ENCODE measurements around the gene MORN3. TPM values are rescaled to one million over a fixed set of nuclear protein-coding genes. Genes with fewer than 3 reads are reported as not detected.
"Not testable (repeated sequence)": the region's sequence is repeated elsewhere in the genome, so short reads cannot be mapped to it uniquely, and the experiment has no call there.

The MORN3 gene
- total RNA-seq, 1 experiment from 2014 or later: 0.34 TPM

DNA sequence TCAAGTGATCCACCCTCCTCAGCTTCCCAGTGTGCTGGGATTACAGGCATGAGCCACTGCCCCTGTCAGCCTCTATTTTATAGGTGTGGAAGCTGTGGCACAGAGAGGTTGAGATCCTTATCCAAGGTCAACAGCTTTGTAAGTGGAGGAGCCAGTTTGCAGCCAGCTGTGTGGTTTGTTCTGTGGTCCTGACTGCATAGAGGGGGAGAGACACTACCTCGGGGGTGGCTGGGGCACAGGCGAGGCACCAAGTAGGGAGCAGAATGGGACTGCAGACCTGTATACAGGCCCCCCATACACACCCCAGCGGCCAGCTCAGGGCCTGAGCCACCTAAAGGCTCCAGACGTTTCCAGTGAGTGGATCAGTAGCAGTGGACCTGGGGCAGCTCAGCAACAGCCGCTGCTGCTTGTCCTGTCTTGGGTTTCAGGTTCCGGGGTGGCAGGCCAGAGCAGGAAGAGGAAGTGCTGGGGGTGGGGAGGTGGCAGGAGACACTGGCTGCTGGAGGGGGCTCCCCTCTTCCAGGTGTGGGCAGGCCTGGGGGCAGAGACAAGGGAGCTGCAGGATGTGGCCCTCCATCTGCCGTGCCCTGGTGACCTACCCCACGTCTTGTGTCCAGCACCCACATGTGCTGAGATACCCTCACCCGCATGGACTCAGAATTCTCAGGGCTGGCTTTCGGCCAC is 32.1 kb downstream of the MORN3 start:
- BruUV-seq (replicated peaks): no TSS peak
- Histone ChIP-seq H3K36me3 (ENCODE audit: control insufficient read depth in 1 of 2, insufficient read depth in 2 of 2, low read length in 2 of 2) (0 out of 4 replicates have a peak, but pooled peaks cover 0 to 4% of the 10 kb centered on the region in 2 experiments), H3K9me2 (ENCODE audit: insufficient read depth) (no peaks in the 10 kb centered on the region), H3K9ac (ENCODE audit: low read length) (no peak overlapping the region), H2AFZ (ENCODE audit: low read depth, low read length, poor library complexity, severe bottlenecking) (no peak overlapping the region), H3K9me3 (ENCODE audit: control insufficient read depth in 1 of 2, insufficient read depth in 1 of 2, low read depth in 1 of 2, low read length in 2 of 2) (no peaks in the 10 kb centered on the region), H3K79me2 (ENCODE audit: insufficient read depth, low read length) (peaks cover 23% of the 10 kb centered on the region), H3K4me1 (ENCODE audit: control insufficient read depth in 1 of 2, insufficient read depth in 2 of 2, low read length in 2 of 2) (no peaks in the 10 kb centered on the region), H3K4me2 (ENCODE audit: low read length) (no peak overlapping the region), H4K20me1 (ENCODE audit: insufficient read depth) (no peaks in the 10 kb centered on the region), H3K27me3 (ENCODE audit: insufficient read depth, low read length) (no peaks in the 10 kb centered on the region), H3K4me3 (replicated peaks in 1 of 2; ENCODE audit: low read depth in 1 of 2, low read length in 2 of 2) (no peak overlapping the region), H3K27ac (ENCODE audit: low read depth, low read length) (no peak overlapping the region)
- ChIA-PET POLR2A (interaction anchor here (1.1 to 1.3 kb wide), 2 partner anchors 8 to 9 kb away, joined by 3 to 4 read pairs; no protein-coding TSS in a partner anchor), RAD21 (ENCODE audit: low non-redundant PET in 1 of 2, low total read pairs in 2 of 2, uncharacterized antibody in 2 of 2, unreplicated experiment in 2 of 2) (no interaction called here), CTCF (no interaction called here)
- intact Hi-C loops (cut with micrococcal nuclease): no loop called here
- TF ChIP-seq SP1 (IDR thresholded peaks at IDR 0.05; ENCODE audit: low read depth): no peak
- TF ChIP-seq POLR2A (IDR thresholded peaks at IDR 0.05; ENCODE audit: borderline replicate concordance, extremely low read depth, insufficient read depth, insufficient read length): no peak
- TF ChIP-seq FOSL1 (IDR thresholded peaks at IDR 0.05; ENCODE audit: low read depth): no peak
- ATAC-seq: no peak
- no peak for DNase-seq (ENCODE audit: low read depth, low spot score)

DNA sequence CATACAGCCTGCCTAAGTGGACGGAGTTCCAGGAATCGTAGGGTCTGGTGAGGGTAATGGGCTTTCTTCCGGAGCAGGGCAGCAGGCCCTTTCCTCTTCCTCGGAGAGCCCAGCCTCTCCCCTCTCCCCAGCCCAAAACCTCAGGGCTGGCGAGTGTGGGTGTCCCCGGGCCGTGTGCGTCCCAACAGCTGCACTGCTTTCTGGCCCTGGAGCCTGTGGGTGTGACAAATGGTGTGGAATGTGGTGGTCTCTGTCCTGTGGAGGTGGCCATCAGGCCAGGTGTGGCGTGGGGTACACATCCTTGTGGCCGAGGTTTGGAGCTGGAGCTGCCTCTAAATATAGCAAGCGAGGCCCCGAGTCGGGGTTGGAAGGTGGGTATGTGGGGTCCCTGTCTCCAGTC is 34.6 kb downstream of the MORN3 start:
- no peak for ATAC-seq
- Histone ChIP-seq H3K27me3 (ENCODE audit: insufficient read depth, low read length) (no peaks in the 10 kb centered on the region), H2AFZ (ENCODE audit: low read depth, low read length, poor library complexity, severe bottlenecking) (no peak overlapping the region), H3K36me3 (ENCODE audit: control insufficient read depth in 1 of 2, insufficient read depth in 2 of 2, low read length in 2 of 2) (no peaks in the 10 kb centered on the region), H3K9me3 (ENCODE audit: control insufficient read depth in 1 of 2, insufficient read depth in 1 of 2, low read depth in 1 of 2, low read length in 2 of 2) (no peaks in the 10 kb centered on the region), H3K79me2 (ENCODE audit: insufficient read depth, low read length) (peaks cover 44% of the 10 kb centered on the region), H3K9ac (ENCODE audit: low read length) (no peak overlapping the region), H3K9me2 (ENCODE audit: insufficient read depth) (no peaks in the 10 kb centered on the region), H4K20me1 (ENCODE audit: insufficient read depth) (no peaks in the 10 kb centered on the region), H3K4me1 (ENCODE audit: control insufficient read depth in 1 of 2, insufficient read depth in 2 of 2, low read length in 2 of 2) (peaks cover 5 to 13% of the 10 kb centered on the region in 2 experiments), H3K4me2 (ENCODE audit: low read length) (no peak overlapping the region), H3K4me3 (replicated peaks in 1 of 2; ENCODE audit: low read depth in 1 of 2, low read length in 2 of 2) (no peak overlapping the region), H3K27ac (ENCODE audit: low read depth, low read length) (no peak overlapping the region)
- ChIA-PET CTCF (interaction anchor here (1.3 kb wide), 1 partner anchor 11 kb away, joined by 3 read pairs; no protein-coding TSS in a partner anchor), RAD21 (ENCODE audit: low non-redundant PET in 1 of 2, low total read pairs in 2 of 2, uncharacterized antibody in 2 of 2, unreplicated experiment in 2 of 2) (no interaction called here), POLR2A (interaction anchor here (1.1 kb wide), 1 partner anchor 9 kb away, joined by 3 read pairs; the partner anchor contains the start of gene ORAI1)
- TF ChIP-seq TCF7L2 (IDR thresholded peaks at IDR 0.05; ENCODE audit: borderline replicate concordance, extremely low read depth, insufficient read depth, insufficient read length): no peak
- no peak for TF ChIP-seq FOSL1 (IDR thresholded peaks at IDR 0.05; ENCODE audit: low read depth)
- no peak for TF ChIP-seq ZNF274 (IDR thresholded peaks at IDR 0.05; ENCODE audit: low read depth, low read length)
- no peak for TF ChIP-seq EZH2 (IDR thresholded peaks at IDR 0.05)
- no peak for TF ChIP-seq EZH2phosphoT487 (IDR thresholded peaks at IDR 0.05; ENCODE audit: borderline replicate concordance)
- TF ChIP-seq ELF1 (IDR thresholded peaks at IDR 0.05; ENCODE audit: borderline replicate concordance, low read depth): no peak
- TF ChIP-seq EGR1 (IDR thresholded peaks at IDR 0.05; ENCODE audit: low read depth): no peak
- BruUV-seq (replicated peaks): no TSS peak
- DNase-seq (ENCODE audit: low read depth, low spot score): no peak
- intact Hi-C loops (cut with micrococcal nuclease): no loop called here

DNA sequence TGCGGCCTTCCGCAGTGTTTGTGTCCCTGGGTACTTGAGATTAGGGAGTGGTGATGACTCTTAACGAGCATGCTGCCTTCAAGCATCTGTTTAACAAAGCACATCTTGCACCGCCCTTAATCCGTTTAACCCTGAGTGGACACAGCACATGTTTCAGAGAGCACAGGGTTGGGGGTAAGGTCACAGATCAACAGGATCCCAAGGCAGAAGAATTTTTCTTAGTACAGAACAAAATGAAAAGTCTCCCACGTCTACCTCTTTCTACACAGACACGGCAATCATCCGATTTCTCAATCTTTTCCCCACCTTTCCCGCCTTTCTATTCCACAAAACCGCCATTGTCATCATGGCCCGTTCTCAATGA is 35.6 kb downstream of the MORN3 start:
- POLR2A ChIA-PET; H3K9me2 ChIP-seq (ENCODE audit: insufficient read depth); H3K9me3 ChIP-seq (ENCODE audit: control insufficient read depth in 1 of 2, insufficient read depth in 1 of 2, low read depth in 1 of 2, low read length in 2 of 2); H3K27me3 ChIP-seq (ENCODE audit: insufficient read depth, low read length); RAD21 ChIA-PET (ENCODE audit: low non-redundant PET in 1 of 2, low total read pairs in 2 of 2, uncharacterized antibody in 2 of 2, unreplicated experiment in 2 of 2); H3K9ac ChIP-seq (ENCODE audit: low read length); H3K4me3 ChIP-seq (replicated peaks in 1 of 2; ENCODE audit: low read depth in 1 of 2, low read length in 2 of 2); DNase-seq (ENCODE audit: low read depth, low spot score); ATAC-seq; H3K27ac ChIP-seq (ENCODE audit: low read depth, low read length); H2AFZ ChIP-seq (ENCODE audit: low read depth, low read length, poor library complexity, severe bottlenecking); CTCF ChIA-PET; H3K4me2 ChIP-seq (ENCODE audit: low read length); H4K20me1 ChIP-seq (ENCODE audit: insufficient read depth); intact Hi-C loops (cut with micrococcal nuclease); H3K36me3 ChIP-seq (ENCODE audit: control insufficient read depth in 1 of 2, insufficient read depth in 2 of 2, low read length in 2 of 2); BruUV-seq (replicated peaks): not testable (repeated sequence)
- H3K4me1 ChIP-seq (ENCODE audit: control insufficient read depth in 1 of 2, insufficient read depth in 2 of 2, low read length in 2 of 2): peaks cover 14 to 23% of the 10 kb centered on the region in 2 experiments
- peaks cover 49% of the 10 kb centered on the region for H3K79me2 ChIP-seq (ENCODE audit: insufficient read depth, low read length)
